Activated CD4-positive, alpha-beta memory T cell treated with anti-CD3 and anti-CD28 coated beads, Interleukin-2, amount 10 ng/mL, durations not matched to agents 7 days and 5 days (primary cell): ENCODE measurements around the gene ROCK2. TPM values are rescaled to one million over a fixed set of nuclear protein-coding genes. Genes with fewer than 3 reads are reported as not detected.
A peak's percentile ranks its signal among the peaks of the same experiment; 100 is the strongest.

Source experiments
- CTCF ChIA-PET: fragments of 350-600 bp; sonication (Branson Sonifier 250); formaldehyde crosslinking; loops from one replicate; lab custom pipeline; 2021; ENCODE audit warnings: antibody characterized with exemption, inconsistent platforms; lab: Charles Lee
- POLR2A ChIA-PET: fragments of 350-600 bp; sonication (Branson Sonifier 250); formaldehyde crosslinking; loops from one replicate; lab custom pipeline; 2021; ENCODE audit warnings: antibody characterized with exemption; lab: Charles Lee
- DNase-seq: peaks from one replicate; pipeline ENCODE4 v3.0.0-alpha.2; 2020
- H3K27ac Mint-ChIP-seq: one replicate; pipeline ENCODE4 v1.8.0; 2021; ENCODE audit warnings: mild to moderate bottlenecking, mixed read lengths
- H3K27me3 Mint-ChIP-seq: one replicate; pipeline ENCODE4 v1.8.0; 2021; ENCODE audit warnings: mixed read lengths
- H3K36me3 Mint-ChIP-seq: one replicate; pipeline ENCODE4 v1.8.0; 2021; ENCODE audit warnings: low read depth, mixed read lengths
- H3K4me1 Mint-ChIP-seq: one replicate; pipeline ENCODE4 v1.8.0; 2021; ENCODE audit warnings: mixed read lengths
- H3K4me3 Mint-ChIP-seq: one replicate; pipeline ENCODE4 v1.8.0; 2021; ENCODE audit warnings: mild to moderate bottlenecking, mixed read lengths
- H3K9me3 Mint-ChIP-seq: one replicate; pipeline ENCODE4 v1.8.0; 2021; ENCODE audit warnings: mixed read lengths
- total RNA-seq, 2 experiments: library from RNA; stranded (reverse); gene quantifications; one replicate each; pipeline ENCODE4 v1.2.3, GENCODE V29; 2021

ROCK2 gene
- total RNA-seq, 2 experiments from 2014 or later = 21.3 to 22.6 TPM

DNA sequence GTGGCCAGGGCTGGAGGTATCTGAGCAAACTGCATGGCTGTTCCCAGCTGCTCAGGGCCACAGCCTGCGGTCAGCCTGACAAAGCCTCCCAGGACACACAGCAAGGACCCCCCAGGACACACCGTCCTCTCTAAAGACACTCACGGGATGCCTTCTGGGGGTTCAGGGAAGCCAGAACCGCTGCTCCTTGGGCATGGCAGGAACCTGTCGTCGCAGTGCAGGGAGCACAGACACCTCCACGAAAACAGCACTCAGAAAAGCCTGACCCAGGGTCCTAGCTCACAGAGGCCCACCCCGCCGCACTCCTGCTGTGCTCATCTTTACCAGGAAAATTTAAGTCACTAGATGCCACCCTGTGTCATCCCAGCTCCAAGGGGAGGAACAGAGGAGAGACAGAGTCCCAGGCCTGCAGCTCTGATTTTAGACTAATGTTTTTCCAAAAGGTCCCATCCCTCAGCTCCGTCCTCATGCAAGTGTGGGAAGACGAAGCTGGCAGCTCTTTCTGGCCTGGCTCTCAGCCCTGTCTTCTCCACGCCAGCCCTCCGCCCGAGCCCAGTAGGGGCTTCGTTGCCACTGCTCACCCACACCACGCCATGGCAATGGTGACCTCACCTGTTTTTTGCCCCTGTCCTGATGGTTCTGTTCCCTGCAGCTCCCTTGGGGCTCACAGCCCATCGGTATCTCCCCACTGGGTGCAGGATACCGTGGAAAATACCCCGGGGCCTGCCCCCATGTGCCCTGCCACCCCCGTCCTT lies 213.1 kb downstream of the ROCK2 start:
- Mint-ChIP-seq H3K27me3 (peaks cover 16% of the 10 kb centered on the region), H3K9me3 (no peaks in the 10 kb centered on the region), H3K27ac (no peak overlapping the region), H3K4me3 (peak overlapping the region; percentile 57), H3K36me3 (no peaks in the 10 kb centered on the region), H3K4me1 (peaks cover 33% of the 10 kb centered on the region)
- ChIA-PET CTCF (interaction anchor here (0.7 to 6.2 kb wide), 20 partner anchors 10 to 551 kb away, joined by 3 to 91 read pairs (median 6); partner anchors contain the start of genes E2F6 and ROCK2), POLR2A (interaction anchor here (2.0 to 2.9 kb wide), 3 partner anchors 23 to 315 kb away, joined by 9 to 14 read pairs (median 13); partner anchors contain the start of genes ROCK2 and SLC66A3)
- no peak for DNase-seq

Other genes starting within 250 kb of the ROCK2 start
- 10 to 100 TPM; 22.9 to 23.8 TPM for gene SLC66A3, start 189.2 kb downstream of the ROCK2 start, total RNA-seq
- gene E2F6, start 121.5 kb upstream of the ROCK2 start, total RNA-seq = 1 to 10 TPM; 5.9 to 6.6 TPM
- gene GREB1, start 189.4 kb upstream of the ROCK2 start, total RNA-seq = under 1 TPM; 0.13 to 0.33 TPM